Fibroblast of the aortic adventitia (primary cell): ENCODE results near the gene SCN5A. TPM values are rescaled to one million over a fixed set of nuclear protein-coding genes. Genes with fewer than 3 reads are reported as not detected.

Experiments
- DNase-seq: peaks from one replicate; pipeline ENCODE4 v3.0.0-alpha.2; 2010; ENCODE audit warnings: low read depth
- H3K4me3 ChIP-seq: 2 replicates; pipeline ENCODE4 v1.5.1; 2011; ENCODE audit warnings: low read depth, mild to moderate bottlenecking, control low read depth, low read length, moderate library complexity
- total RNA-seq: library from RNA; depleted of rRNA; stranded (reverse); fragments of >200 nt; gene quantifications from 2 replicates; pipeline ENCODE4 v1.2.3, GENCODE V29; 2012; ENCODE audit warnings: low replicate concordance
- TF ChIP-seq, protein P1 (sequence below): IDR thresholded peaks from 2 replicates; pipeline ENCODE4 v1.5.1; 2011; ENCODE audit warnings: mild to moderate bottlenecking, low read length, control low read depth, inconsistent platforms; ENCODE audit not compliant: insufficient read depth

Gene SCN5A
- total RNA-seq, 1 donor, result 0.99 TPM

DNA sequence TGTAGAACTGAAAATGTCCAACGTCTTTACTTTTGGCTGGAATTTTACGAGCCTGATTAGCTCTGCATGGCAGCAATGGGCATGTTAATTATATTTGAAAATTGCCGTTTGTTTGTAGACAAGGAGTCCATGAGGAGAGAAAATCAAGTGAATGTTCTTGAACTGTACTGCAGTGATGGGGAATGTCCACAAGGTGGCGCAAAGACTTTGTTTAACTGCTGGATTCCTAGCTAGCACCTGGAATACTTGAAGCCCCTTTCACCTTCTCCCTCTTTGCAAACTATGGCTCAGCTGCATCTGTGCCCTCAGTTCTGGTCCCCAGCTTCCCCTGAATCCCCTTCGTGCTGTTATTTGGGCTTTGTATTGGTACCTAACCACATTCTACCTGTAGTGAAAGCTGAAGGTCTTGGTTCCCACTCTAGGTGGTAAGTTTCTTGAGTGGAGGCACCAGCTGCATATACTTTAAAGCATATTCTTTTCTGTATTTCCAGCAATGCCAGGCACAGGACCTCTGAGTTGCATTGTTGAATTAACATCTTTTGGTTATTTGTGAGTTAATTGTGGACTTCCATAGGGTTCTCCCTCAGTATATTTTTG lies 128.0 kb downstream of the SCN5A start:
- no peak overlapping the region for H3K4me3 ChIP-seq
- TF ChIP-seq, protein P1, sequence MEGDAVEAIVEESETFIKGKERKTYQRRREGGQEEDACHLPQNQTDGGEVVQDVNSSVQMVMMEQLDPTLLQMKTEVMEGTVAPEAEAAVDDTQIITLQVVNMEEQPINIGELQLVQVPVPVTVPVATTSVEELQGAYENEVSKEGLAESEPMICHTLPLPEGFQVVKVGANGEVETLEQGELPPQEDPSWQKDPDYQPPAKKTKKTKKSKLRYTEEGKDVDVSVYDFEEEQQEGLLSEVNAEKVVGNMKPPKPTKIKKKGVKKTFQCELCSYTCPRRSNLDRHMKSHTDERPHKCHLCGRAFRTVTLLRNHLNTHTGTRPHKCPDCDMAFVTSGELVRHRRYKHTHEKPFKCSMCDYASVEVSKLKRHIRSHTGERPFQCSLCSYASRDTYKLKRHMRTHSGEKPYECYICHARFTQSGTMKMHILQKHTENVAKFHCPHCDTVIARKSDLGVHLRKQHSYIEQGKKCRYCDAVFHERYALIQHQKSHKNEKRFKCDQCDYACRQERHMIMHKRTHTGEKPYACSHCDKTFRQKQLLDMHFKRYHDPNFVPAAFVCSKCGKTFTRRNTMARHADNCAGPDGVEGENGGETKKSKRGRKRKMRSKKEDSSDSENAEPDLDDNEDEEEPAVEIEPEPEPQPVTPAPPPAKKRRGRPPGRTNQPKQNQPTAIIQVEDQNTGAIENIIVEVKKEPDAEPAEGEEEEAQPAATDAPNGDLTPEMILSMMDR, result peak; percentile 89
- peak; percentile 85 for DNase-seq

DNA sequence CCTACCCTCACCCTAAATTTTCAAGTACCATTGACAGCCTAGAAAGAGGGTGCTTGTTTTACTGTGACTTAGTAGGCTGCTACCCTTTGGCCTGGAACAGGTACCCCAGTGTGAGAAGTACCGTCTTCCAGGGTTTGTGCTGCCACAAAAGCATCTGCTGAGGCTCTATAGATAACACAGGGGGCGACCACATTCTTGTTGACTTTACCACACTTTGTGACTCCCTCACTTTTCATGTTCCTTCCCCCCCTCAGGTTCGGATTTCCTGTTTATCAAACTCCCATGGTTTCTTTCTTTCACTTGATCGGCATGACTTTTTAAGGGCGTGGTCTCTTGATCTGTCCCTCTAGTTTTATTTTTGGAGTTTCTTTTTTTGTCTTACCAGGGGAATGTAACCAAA lies 129.8 kb downstream of the SCN5A start:
- TF ChIP-seq, protein P1, result no peak
- H3K4me3 ChIP-seq, result no peak overlapping the region

DNA sequence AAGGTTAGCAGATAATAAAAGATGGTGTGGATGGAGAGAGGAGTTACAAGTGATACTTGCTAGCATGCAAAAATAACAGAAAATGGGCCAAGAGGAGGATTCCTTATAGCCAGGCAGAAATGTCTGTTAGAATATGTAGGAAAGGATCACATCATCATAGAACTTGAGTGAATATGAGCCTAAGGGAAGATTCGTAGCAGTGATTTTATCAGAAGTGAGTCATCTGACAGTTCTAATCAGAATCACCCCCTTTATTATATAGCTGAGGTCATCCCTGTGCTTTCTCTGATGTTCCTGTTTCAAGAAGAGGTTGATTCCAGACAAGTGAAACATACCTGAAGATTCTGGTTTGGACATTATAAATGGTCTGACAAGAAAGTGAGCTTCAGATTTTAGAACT lies 130.5 kb downstream of the SCN5A start:
- peak; percentile 15 for DNase-seq
- TF ChIP-seq, protein P1, result no peak
- no peak overlapping the region for H3K4me3 ChIP-seq

More for the DNA sequence above, 129.8 kb downstream of the SCN5A start:
- no peak for DNase-seq

DNA sequence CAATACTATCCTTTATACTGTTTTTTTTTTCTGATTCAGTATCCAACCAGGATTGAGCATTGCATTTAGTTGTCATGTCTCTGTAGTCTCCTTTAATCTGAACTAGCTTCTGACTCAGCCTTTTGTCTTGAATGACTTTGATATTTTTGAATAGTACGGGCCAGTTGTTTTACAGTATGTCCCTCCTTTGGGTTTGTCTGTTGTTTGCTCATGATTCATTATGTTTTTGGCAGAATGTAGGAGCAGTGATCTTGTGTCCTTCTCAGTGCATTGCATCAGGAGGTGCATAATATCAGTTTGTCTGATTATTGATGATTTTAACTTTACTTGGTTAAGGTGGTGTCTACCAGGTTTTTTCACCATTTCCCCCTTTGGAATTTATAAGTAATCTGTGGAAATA lies 132.8 kb downstream of the SCN5A start:
- H3K4me3 ChIP-seq, result no peak overlapping the region
- TF ChIP-seq, protein P1, result no peak
- DNase-seq, result peak; percentile 28

DNA sequence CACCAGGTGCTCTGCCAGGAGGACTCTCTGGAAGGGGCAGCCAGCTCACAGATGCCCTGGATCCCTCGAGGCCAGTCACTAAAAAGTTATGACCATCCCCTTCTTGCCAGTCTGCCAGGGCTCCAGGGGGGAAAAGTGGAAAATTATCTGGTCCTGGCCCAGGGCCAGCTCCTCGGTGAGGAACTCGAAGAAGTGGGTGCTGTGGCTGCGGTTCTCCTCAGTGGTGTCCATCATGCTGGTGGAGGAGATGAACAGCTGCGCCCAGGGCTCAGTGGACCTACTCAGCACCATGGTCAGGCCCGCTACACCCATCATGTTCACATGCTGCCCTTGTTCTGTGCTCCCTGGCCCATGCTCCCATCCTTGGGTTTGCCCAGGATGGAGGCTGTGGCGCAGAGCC lies 134.1 kb downstream of the SCN5A start:
- H3K4me3 ChIP-seq, result no peak overlapping the region
- TF ChIP-seq, protein P1, result no peak

DNA sequence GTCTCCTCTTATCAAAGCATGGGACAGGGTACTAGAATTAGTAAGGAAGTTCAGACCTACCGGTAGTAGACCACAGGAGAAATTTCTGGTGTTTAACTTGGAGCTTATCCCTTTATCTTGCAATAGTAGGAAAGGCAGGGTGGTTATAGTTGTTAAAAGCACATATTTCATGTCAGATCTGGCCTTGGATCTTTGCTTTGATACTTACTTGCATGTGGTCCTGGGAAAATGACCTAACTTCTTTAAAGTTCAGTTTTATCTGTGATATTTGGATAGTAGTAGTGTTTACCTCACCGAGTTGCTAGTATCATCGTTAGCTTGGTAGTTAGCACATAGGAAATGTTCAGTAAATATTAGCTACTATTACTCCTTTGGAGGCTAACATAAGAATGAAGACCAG lies 137.9 kb downstream of the SCN5A start:
- TF ChIP-seq, protein P1, result no peak
- DNase-seq, result no peak

More for the DNA sequence above, 134.1 kb downstream of the SCN5A start:
- no peak for DNase-seq

DNA sequence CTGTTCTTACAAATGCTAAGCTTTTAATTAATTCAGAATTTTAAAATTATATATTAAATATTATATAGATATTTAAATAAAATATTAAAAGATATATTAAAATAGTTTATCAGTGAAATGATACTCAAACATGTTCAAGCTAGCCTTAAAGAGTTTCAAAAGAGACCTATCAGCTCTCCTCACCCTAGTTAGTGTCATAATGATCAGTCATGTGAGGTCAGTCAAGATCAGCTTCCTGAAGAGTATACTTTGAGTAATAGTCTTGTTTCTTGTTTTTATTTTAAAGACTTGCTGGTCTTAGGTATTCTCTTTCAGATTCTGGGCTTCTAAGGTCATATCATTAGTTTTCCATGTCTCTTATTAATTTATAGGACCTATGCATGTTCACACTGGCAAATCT lies 138.9 kb downstream of the SCN5A start:
- TF ChIP-seq, protein P1, result no peak
- H3K4me3 ChIP-seq, result no peak overlapping the region
- no peak for DNase-seq

More for the DNA sequence above, 137.9 kb downstream of the SCN5A start:
- no peak overlapping the region for H3K4me3 ChIP-seq
